ENCODE results near the gene CDH12. TPM values are rescaled to one million over a fixed set of nuclear protein-coding genes. Genes with fewer than 3 reads are reported as not detected.

Gene CDH12
- total and polyA plus RNA-seq, 2 donors (not counting 3 experiments of a cell fraction or from before 2014, with no cell fraction given) = 0.03 TPM; not detected in 1

DNA sequence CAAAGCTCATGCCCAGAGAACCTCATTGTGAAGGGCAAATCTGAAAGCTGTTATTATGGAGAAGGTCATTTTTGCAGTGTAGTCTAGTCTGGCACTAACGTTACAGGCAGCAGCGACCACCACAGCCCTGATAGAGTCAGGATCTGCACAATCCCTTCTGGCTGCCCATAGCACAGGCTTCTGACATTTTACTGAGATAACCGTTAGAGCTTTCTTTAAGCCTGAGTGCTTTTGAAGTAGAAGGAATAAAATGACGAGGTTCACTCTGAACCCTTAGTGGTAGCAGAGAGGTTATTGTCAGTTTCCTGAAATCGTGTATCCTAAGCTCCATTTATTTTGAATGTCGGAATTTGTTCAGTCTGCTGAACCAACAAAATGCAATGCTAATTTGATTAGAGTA, 505.1 kb downstream of the CDH12 start:
- POLR2A ChIA-PET = no interaction called here
- no peak overlapping the region for H3K4me3 ChIP-seq (replicated peaks in 1 of 3; ENCODE audit: insufficient read depth in 1 of 3, low read depth in 1 of 3, low read length in 3 of 3)
- dilution Hi-C loops (cut with MboI; ENCODE audit: extremely low pct_ligation_motif_present, low sequenced_read_pairs) (no loop called here), intact Hi-C loops (cut with micrococcal nuclease) (no loop called here)
- no peaks in the 10 kb centered on the region for H3K4me1 ChIP-seq (ENCODE audit: control insufficient read depth, extremely low read depth, insufficient read depth, low read length)
- no peaks in the 10 kb centered on the region for H4K20me1 ChIP-seq (replicated peaks; ENCODE audit: control insufficient read depth, extremely low read depth, insufficient read depth, low read length)
- H3K27ac ChIP-seq (ENCODE audit: insufficient read depth, low read depth, low read length) = no peak overlapping the region
- no peak overlapping the region for H3K4me2 ChIP-seq (ENCODE audit: insufficient read depth, low read length)
- TF ChIP-seq JUN (IDR thresholded peaks at IDR 0.05; ENCODE audit: borderline replicate concordance, insufficient read depth, insufficient read length, low read depth) = no peak
- TF ChIP-seq, protein P1, sequence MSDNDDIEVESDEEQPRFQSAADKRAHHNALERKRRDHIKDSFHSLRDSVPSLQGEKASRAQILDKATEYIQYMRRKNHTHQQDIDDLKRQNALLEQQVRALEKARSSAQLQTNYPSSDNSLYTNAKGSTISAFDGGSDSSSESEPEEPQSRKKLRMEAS (IDR thresholded peaks at IDR 0.05; ENCODE audit: insufficient read depth, insufficient read length) = no peak
- no peak for TF ChIP-seq POLR2A (IDR thresholded peaks at IDR 0.05; ENCODE audit: low read depth, low read length)
- no peak for TF ChIP-seq EZH2 (IDR thresholded peaks at IDR 0.05; ENCODE audit: borderline replicate concordance, low read depth, low read length, severe bottlenecking)
- TF ChIP-seq MYC (IDR thresholded peaks at IDR 0.05; ENCODE audit: low read depth, low read length) = no peak
- TF ChIP-seq, protein P2, sequence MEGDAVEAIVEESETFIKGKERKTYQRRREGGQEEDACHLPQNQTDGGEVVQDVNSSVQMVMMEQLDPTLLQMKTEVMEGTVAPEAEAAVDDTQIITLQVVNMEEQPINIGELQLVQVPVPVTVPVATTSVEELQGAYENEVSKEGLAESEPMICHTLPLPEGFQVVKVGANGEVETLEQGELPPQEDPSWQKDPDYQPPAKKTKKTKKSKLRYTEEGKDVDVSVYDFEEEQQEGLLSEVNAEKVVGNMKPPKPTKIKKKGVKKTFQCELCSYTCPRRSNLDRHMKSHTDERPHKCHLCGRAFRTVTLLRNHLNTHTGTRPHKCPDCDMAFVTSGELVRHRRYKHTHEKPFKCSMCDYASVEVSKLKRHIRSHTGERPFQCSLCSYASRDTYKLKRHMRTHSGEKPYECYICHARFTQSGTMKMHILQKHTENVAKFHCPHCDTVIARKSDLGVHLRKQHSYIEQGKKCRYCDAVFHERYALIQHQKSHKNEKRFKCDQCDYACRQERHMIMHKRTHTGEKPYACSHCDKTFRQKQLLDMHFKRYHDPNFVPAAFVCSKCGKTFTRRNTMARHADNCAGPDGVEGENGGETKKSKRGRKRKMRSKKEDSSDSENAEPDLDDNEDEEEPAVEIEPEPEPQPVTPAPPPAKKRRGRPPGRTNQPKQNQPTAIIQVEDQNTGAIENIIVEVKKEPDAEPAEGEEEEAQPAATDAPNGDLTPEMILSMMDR (IDR thresholded peaks at IDR 0.05; ENCODE audit: extremely low read depth in 1 of 2, insufficient read depth in 1 of 2, low read depth in 1 of 2, low read length in 2 of 2) = no peak
- TF ChIP-seq POLR2AphosphoS5 (IDR thresholded peaks at IDR 0.05; ENCODE audit: insufficient read depth, low read depth, low read length) = no peak
- no peak for TF ChIP-seq FOS (IDR thresholded peaks at IDR 0.05; ENCODE audit: borderline replicate concordance, insufficient read depth, low read length)
- TF ChIP-seq GATA2 (IDR thresholded peaks at IDR 0.05; ENCODE audit: insufficient read depth, insufficient read length, low read depth, low read length) = no peak
- H3K9ac ChIP-seq (replicated peaks; ENCODE audit: extremely low read depth, insufficient read depth, low read length) = no peak overlapping the region
- CTCF ChIA-PET = no interaction called here
- H2AFZ ChIP-seq (ENCODE audit: low read depth, low read length) = no peak overlapping the region
- no peaks in the 10 kb centered on the region for H3K9me1 ChIP-seq (replicated peaks; ENCODE audit: control insufficient read depth, extremely low read depth, insufficient read depth, low read length)
- FAIRE-seq (no peak), DNase-seq (ENCODE audit: low read depth, low spot score) (no peak)
- H3K9me3 ChIP-seq (replicated peaks; ENCODE audit: control insufficient read depth, insufficient read depth, low read length) = no peaks in the 10 kb centered on the region
- H3K27me3 ChIP-seq (ENCODE audit: control insufficient read depth in 2 of 2, insufficient read depth in 2 of 2, low read length in 2 of 2) = no peaks in the 10 kb centered on the region
- H3K79me2 ChIP-seq (ENCODE audit: control insufficient read depth, insufficient read depth, low read length) = no peaks in the 10 kb centered on the region
- BruUV-seq (replicated peaks) = no TSS peak
- H3K36me3 ChIP-seq (ENCODE audit: control insufficient read depth in 2 of 2, extremely low read depth in 1 of 2, insufficient read depth in 2 of 2, low read length in 2 of 2) = no peaks in the 10 kb centered on the region

Measured in endothelial cell of umbilical vein (primary cell).